A673 (cell line): ENCODE results near the gene PRKAG2. TPM values are rescaled to one million over a fixed set of nuclear protein-coding genes. Genes with fewer than 3 reads are reported as not detected.

Experiments
- BruUV-seq: library from RNA; stranded (reverse); fragments of 400-500 nt; replicated peaks from 2 replicates; lab custom pipeline; 2021; lab: Mats Ljungman, UMichigan
- CTCF ChIA-PET: fragments of 300-600 bp; sonication (Branson Sonifier 250); formaldehyde crosslinking; loops from one replicate; lab custom pipeline; 2022; ENCODE audit warnings: antibody characterized with exemption; lab: Charles Lee
- POLR2A ChIA-PET: fragments of 300-600 bp; sonication (Branson Sonifier 250); formaldehyde crosslinking; loops from one replicate; lab custom pipeline; 2022; ENCODE audit warnings: antibody characterized with exemption; ENCODE audit not compliant: low non-redundant PET; lab: Charles Lee
- DNase-seq: peaks from one replicate; pipeline ENCODE4 v3.0.0-alpha.2; 2015; ENCODE audit warnings: low spot score
- H3K27ac ChIP-seq: fragments of 200-600 bp; sonication (generic); 2 replicates; pipeline ENCODE4 v1.5.1; 2016; ENCODE audit warnings: mixed run types, low read depth, mild to moderate bottlenecking, mixed read lengths, antibody characterized with exemption, low read length; ENCODE audit not compliant: poor library complexity, severe bottlenecking
- H3K27me3 ChIP-seq: fragments of 200-600 bp; sonication (generic); replicated peaks from 2 replicates; pipeline ENCODE4 v1.6.1; 2017; ENCODE audit warnings: mixed run types, low read depth, mild to moderate bottlenecking, mixed read lengths, antibody characterized with exemption, low read length; ENCODE audit not compliant: insufficient read depth, poor library complexity
- H3K36me3 ChIP-seq: fragments of 200-600 bp; sonication (generic); 2 replicates; pipeline ENCODE4 v1.6.1; 2016; ENCODE audit warnings: mixed run types, mild to moderate bottlenecking, mixed read lengths, antibody characterized with exemption, low read length; ENCODE audit not compliant: insufficient read depth, poor library complexity, severe bottlenecking
- H3K4me1 ChIP-seq: fragments of 200-600 bp; sonication (generic); 2 replicates; pipeline ENCODE4 v1.6.1; 2017; ENCODE audit warnings: mixed run types, mild to moderate bottlenecking, mixed read lengths, antibody characterized with exemption, low read length; ENCODE audit not compliant: insufficient read depth, poor library complexity, severe bottlenecking
- H3K4me3 ChIP-seq: fragments of 200-600 bp; sonication (generic); 2 replicates; pipeline ENCODE4 v1.5.1; 2016; ENCODE audit warnings: low read depth, mixed run types, mild to moderate bottlenecking, mixed read lengths, low read length; ENCODE audit not compliant: poor library complexity, severe bottlenecking
- H3K9me3 ChIP-seq: fragments of 200-600 bp; sonication (generic); 2 replicates; pipeline ENCODE4 v1.6.1; 2016; ENCODE audit warnings: mixed run types, low read depth, mild to moderate bottlenecking, mixed read lengths, antibody characterized with exemption, low read length; ENCODE audit not compliant: poor library complexity, severe bottlenecking
- CTCF ChIP-seq: fragments of 300-800, 200-600 bp; sonication (generic); conservative IDR thresholded peaks from 2 replicates; pipeline ENCODE4 v1.5.1; 2017; ENCODE audit warnings: low read depth, mild to moderate bottlenecking, antibody characterized with exemption, low read length, moderate library complexity, mixed read lengths
- EZH2 ChIP-seq: fragments of 200-600 bp; sonication (generic); IDR thresholded peaks from 2 replicates; pipeline ENCODE4 v1.6.1; 2017; ENCODE audit warnings: borderline replicate concordance, low read depth, mild to moderate bottlenecking, mixed read lengths, antibody characterized with exemption, low read length; ENCODE audit not compliant: poor library complexity, severe bottlenecking
- intact Hi-C: fragments of 100-400 bp; cut with micrococcal nuclease; formaldehyde crosslinking; loops from one replicate; pipeline ENCODE4 v1.10.0; 2022; ENCODE audit not compliant: unreplicated experiment
- total RNA-seq: library from RNA; stranded (reverse); gene quantifications from 2 replicates; pipeline ENCODE4 v1.2.3, GENCODE V29; 2021

Gene PRKAG2
- total RNA-seq, 1 experiment from 2014 or later = 11.6 TPM

DNA sequence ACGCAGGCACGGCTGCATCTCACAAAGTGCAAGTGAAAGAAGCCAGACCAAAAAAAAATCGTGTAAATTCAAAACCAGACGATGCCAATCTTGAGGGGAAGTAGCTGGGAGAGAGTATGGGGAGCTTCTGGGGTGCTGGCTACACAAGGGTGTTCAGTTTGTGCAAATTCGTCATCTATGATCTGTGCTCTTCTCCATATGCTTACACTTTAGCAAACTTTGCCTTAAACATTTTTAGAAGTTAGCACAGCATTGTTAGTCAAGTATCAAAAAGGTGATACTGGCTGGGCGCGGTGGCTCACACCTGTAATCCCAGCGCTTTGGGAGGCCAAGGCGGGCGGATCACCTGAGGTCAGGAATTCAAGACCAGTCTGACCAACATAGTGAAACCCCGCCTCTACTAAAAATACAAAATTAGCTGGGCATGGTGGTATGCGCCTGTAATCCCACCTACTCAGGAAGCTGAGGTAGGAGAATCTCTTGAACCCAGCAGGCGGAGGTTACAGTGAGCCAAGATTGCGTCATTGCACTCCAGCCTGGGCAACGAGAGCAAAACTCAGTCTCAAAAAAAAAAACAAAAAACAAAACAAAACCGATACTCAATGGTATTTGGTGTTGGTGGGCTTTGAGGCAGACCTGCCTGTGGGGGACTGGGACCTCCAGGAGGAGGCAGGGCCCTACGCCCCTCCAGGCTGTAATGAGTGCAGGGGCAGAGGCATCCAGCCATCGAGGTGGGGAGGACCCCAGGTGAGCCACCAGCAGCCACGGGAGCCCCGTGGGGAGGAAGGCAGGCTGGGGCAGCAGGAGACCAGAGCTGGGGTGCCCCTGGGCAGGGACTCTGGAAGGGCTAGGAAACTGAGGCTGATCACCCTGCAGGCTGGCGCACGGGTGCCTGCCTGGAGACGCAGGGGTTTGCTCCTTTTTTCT lies 150.0 kb downstream of the PRKAG2 start:
- POLR2A ChIA-PET = no interaction called here
- intact Hi-C loops = no loop called here

DNA sequence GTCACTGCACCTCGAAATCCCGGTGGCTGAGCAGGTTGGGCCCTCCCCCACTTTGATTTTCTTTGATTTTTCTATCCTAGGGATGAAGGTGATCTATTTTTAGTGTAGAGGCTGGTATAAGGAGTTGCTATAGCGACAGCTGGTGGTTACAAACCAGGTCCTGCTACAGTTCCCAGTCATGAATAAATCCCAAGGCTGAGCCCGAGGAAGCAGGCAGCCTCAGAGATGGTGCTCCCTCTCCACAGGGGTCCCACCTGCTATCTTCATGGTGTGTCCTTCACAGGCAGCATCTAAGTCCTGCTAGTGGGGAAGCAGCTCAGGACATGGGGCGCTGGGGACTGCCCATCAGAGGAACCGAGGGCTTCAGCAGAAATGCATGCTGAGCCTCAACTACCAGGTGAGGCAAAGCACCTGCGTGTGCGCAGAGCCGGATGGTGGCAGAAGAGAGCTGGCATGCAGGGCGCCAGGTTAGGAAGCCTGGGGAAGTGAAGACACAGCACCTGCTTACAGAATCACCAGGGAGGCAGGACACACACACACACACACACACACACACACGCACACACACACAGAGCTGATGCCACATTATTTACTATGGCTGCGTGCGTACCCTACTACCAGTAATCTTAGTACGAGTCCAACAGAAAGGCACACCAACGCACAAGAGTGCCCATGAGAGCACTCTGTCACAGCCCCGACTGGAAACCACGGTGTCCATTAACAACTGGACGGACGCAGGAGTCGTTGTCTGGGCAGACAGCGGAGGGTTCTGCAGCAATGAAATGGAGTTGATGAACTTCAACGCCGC lies 150.9 kb downstream of the PRKAG2 start:
- DNase-seq = no peak
- TF ChIP-seq CTCF = no peak
- TF ChIP-seq EZH2 = no peak
- no peak overlapping the region for H3K27ac ChIP-seq
- BruUV-seq = no TSS peak
- H3K4me3 ChIP-seq = no peak overlapping the region
- intact Hi-C loops = no loop called here
- peaks cover 7% of the 10 kb centered on the region for H3K4me1 ChIP-seq
- POLR2A ChIA-PET = no interaction called here
- no peaks in the 10 kb centered on the region for H3K9me3 ChIP-seq
- no peaks in the 10 kb centered on the region for H3K36me3 ChIP-seq
- CTCF ChIA-PET = no interaction called here
- no peaks in the 10 kb centered on the region for H3K27me3 ChIP-seq

More for the DNA sequence above, 150.0 kb downstream of the PRKAG2 start:
- Histone ChIP-seq H3K4me1 (peaks cover 15% of the 10 kb centered on the region), H3K36me3 (no peaks in the 10 kb centered on the region), H3K4me3 (no peak overlapping the region), H3K27me3 (no peaks in the 10 kb centered on the region), H3K27ac (no peak overlapping the region), H3K9me3 (no peaks in the 10 kb centered on the region)
- no peak for DNase-seq
- CTCF ChIA-PET = no interaction called here
- no TSS peak for BruUV-seq
- no peak for TF ChIP-seq CTCF
- no peak for TF ChIP-seq EZH2

DNA sequence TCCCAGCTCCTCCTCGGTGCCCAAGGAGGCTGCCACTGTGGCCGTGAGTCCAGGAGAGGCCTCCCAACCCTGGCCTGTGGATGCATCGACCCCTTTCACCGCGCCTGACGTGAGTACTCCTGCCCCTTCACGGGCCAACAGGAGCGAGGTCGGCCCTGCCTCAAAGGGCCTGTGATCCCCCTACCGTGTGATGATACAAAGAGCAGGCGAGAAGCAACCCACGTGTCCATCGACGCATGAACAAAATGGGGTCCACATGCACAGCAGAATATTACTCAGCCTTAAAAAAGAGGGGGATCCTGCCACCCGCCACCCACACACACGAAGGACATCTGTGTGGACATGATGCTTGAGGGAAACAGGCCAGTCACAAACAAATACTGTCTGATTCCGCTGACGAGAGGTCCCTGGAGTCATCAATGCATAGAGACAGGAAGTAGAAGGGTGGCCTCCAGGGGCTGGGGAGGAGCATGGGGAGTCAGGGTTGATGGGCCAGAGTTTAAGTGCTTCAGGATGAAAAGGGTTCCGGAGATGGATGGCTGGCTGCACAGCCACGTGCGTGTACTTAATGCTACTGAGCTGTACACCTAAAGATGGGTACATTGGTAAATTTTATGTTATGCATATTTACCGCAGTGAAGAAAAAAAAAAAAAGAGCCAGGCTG lies 151.9 kb downstream of the PRKAG2 start:
- Histone ChIP-seq H3K36me3 (no peaks in the 10 kb centered on the region), H3K27ac (no peak overlapping the region), H3K9me3 (no peaks in the 10 kb centered on the region), H3K27me3 (no peaks in the 10 kb centered on the region), H3K4me3 (no peak overlapping the region), H3K4me1 (no peaks in the 10 kb centered on the region)
- no TSS peak for BruUV-seq
- no peak for TF ChIP-seq CTCF
- no peak for TF ChIP-seq EZH2
- intact Hi-C loops = no loop called here
- ChIA-PET CTCF (no interaction called here), POLR2A (no interaction called here)
- DNase-seq = no peak
